ENCODE results near the gene ADAMTS16.

The ADAMTS16 gene

GRCh38 chr5:5327126-5327525 lies 187.0 kb downstream of the ADAMTS16 start:
- H3K4me1 ChIP-seq (ENCODE audit: low read length): no peaks in the 10 kb centered on the region
- H3K27ac ChIP-seq (ENCODE audit: low read length): no peak overlapping the region
- no peak overlapping the region for H2AFZ ChIP-seq (ENCODE audit: low read length)
- no peak for DNase-seq
- TF ChIP-seq EZH2 (optimal IDR thresholded peaks at IDR 0.05; ENCODE audit: low read depth, low read length) (no peak), EZH2phosphoT487 (IDR thresholded peaks at IDR 0.05; ENCODE audit: low read length) (no peak)
- TF ChIP-seq, protein P1, sequence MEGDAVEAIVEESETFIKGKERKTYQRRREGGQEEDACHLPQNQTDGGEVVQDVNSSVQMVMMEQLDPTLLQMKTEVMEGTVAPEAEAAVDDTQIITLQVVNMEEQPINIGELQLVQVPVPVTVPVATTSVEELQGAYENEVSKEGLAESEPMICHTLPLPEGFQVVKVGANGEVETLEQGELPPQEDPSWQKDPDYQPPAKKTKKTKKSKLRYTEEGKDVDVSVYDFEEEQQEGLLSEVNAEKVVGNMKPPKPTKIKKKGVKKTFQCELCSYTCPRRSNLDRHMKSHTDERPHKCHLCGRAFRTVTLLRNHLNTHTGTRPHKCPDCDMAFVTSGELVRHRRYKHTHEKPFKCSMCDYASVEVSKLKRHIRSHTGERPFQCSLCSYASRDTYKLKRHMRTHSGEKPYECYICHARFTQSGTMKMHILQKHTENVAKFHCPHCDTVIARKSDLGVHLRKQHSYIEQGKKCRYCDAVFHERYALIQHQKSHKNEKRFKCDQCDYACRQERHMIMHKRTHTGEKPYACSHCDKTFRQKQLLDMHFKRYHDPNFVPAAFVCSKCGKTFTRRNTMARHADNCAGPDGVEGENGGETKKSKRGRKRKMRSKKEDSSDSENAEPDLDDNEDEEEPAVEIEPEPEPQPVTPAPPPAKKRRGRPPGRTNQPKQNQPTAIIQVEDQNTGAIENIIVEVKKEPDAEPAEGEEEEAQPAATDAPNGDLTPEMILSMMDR (IDR thresholded peaks at IDR 0.05; ENCODE audit: low read length): no peak
- no peaks in the 10 kb centered on the region for H3K9me2 ChIP-seq (replicated peaks; ENCODE audit: insufficient read depth, low read length)
- H3F3A ChIP-seq (ENCODE audit: insufficient read depth, low read length): no peaks in the 10 kb centered on the region
- no peaks in the 10 kb centered on the region for H3K27me3 ChIP-seq (replicated peaks; ENCODE audit: insufficient read depth, low read length)
- H3K4me2 ChIP-seq (ENCODE audit: low read depth, low read length): no peak overlapping the region
- no peak overlapping the region for H3K4me3 ChIP-seq (ENCODE audit: low read length)
- H3K9me3 ChIP-seq (replicated peaks; ENCODE audit: insufficient read depth, low read length): no peaks in the 10 kb centered on the region
- H4K20me1 ChIP-seq (ENCODE audit: insufficient read depth, low read length): no peaks in the 10 kb centered on the region
- H3K36me3 ChIP-seq (replicated peaks; ENCODE audit: insufficient read depth, low read length): no peaks in the 10 kb centered on the region
- H3K9ac ChIP-seq (ENCODE audit: low read length): no peak overlapping the region
- H3K79me2 ChIP-seq (ENCODE audit: low read length): no peaks in the 10 kb centered on the region

GRCh38 chr5:5330728-5331452 lies 190.8 kb downstream of the ADAMTS16 start:
- H3F3A ChIP-seq (ENCODE audit: insufficient read depth, low read length): no peaks in the 10 kb centered on the region
- H3K9me3 ChIP-seq (replicated peaks; ENCODE audit: insufficient read depth, low read length): no peaks in the 10 kb centered on the region
- no peaks in the 10 kb centered on the region for H3K4me1 ChIP-seq (ENCODE audit: low read length)
- H2AFZ ChIP-seq (ENCODE audit: low read length): no peak overlapping the region
- H3K36me3 ChIP-seq (replicated peaks; ENCODE audit: insufficient read depth, low read length): no peaks in the 10 kb centered on the region
- no peak overlapping the region for H3K27ac ChIP-seq (ENCODE audit: low read length)
- no peaks in the 10 kb centered on the region for H3K9me2 ChIP-seq (replicated peaks; ENCODE audit: insufficient read depth, low read length)
- DNase-seq: no peak
- no peak overlapping the region for H3K4me2 ChIP-seq (ENCODE audit: low read depth, low read length)
- TF ChIP-seq, protein P1 (IDR thresholded peaks at IDR 0.05; ENCODE audit: low read length): no peak
- TF ChIP-seq EZH2phosphoT487 (IDR thresholded peaks at IDR 0.05; ENCODE audit: low read length): no peak
- TF ChIP-seq EZH2 (optimal IDR thresholded peaks at IDR 0.05; ENCODE audit: low read depth, low read length): no peak
- no peak overlapping the region for H3K4me3 ChIP-seq (ENCODE audit: low read length)
- H4K20me1 ChIP-seq (ENCODE audit: insufficient read depth, low read length): no peaks in the 10 kb centered on the region
- no peak overlapping the region for H3K9ac ChIP-seq (ENCODE audit: low read length)
- no peaks in the 10 kb centered on the region for H3K79me2 ChIP-seq (ENCODE audit: low read length)
- H3K27me3 ChIP-seq (replicated peaks; ENCODE audit: insufficient read depth, low read length): no peaks in the 10 kb centered on the region

GRCh38 chr5:5331848-5332247 lies 191.7 kb downstream of the ADAMTS16 start:
- TF ChIP-seq, protein P1 (IDR thresholded peaks at IDR 0.05; ENCODE audit: low read length): no peak
- TF ChIP-seq EZH2phosphoT487 (IDR thresholded peaks at IDR 0.05; ENCODE audit: low read length) (no peak), EZH2 (optimal IDR thresholded peaks at IDR 0.05; ENCODE audit: low read depth, low read length) (no peak)
- Histone ChIP-seq H3K27me3 (replicated peaks; ENCODE audit: insufficient read depth, low read length) (no peaks in the 10 kb centered on the region), H3K4me3 (ENCODE audit: low read length) (no peak overlapping the region), H3K4me2 (ENCODE audit: low read depth, low read length) (no peak overlapping the region), H3K27ac (ENCODE audit: low read length) (no peak overlapping the region), H3K4me1 (ENCODE audit: low read length) (no peaks in the 10 kb centered on the region), H3K9me2 (replicated peaks; ENCODE audit: insufficient read depth, low read length) (no peaks in the 10 kb centered on the region), H2AFZ (ENCODE audit: low read length) (no peak overlapping the region), H3K9me3 (replicated peaks; ENCODE audit: insufficient read depth, low read length) (no peaks in the 10 kb centered on the region), H4K20me1 (ENCODE audit: insufficient read depth, low read length) (no peaks in the 10 kb centered on the region), H3K9ac (ENCODE audit: low read length) (no peak overlapping the region), H3K36me3 (replicated peaks; ENCODE audit: insufficient read depth, low read length) (no peaks in the 10 kb centered on the region), H3K79me2 (ENCODE audit: low read length) (no peaks in the 10 kb centered on the region), H3F3A (ENCODE audit: insufficient read depth, low read length) (no peaks in the 10 kb centered on the region)
- no peak for DNase-seq

Data from MM.1S (cell line).